GM12878 (cell line): ENCODE measurements around the gene TRAF3. TPM values are rescaled to one million over a fixed set of nuclear protein-coding genes. Genes with fewer than 3 reads are reported as not detected.

ENCODE experiments used
- ATAC-seq: fragments of 200-7000 bp; cut with Tn5 transposase; 3 replicates; pipeline ENCODE4 v1.9.1; 2020; ENCODE audit warnings: mild to moderate bottlenecking, moderate library complexity
- BruUV-seq: library from RNA; stranded (reverse); fragments of 400-500 nt; replicated peaks from 2 replicates; lab custom pipeline; 2021; lab: Mats Ljungman, UMichigan
- CTCF ChIA-PET: fragments of 300-600 bp; sonication (Branson Sonifier 250); formaldehyde crosslinking; extraction: SDS; loops from one replicate; lab custom pipeline; 2021; ENCODE audit warnings: inconsistent platforms; lab: Yijun Ruan, JAX
- POLR2A ChIA-PET: fragments of 350-600 bp; formaldehyde crosslinking; extraction: SDS; loops from one replicate; lab custom pipeline; 2021; ENCODE audit warnings: inconsistent platforms; lab: Charles Lee
- RAD21 ChIA-PET: fragments of 300-600 bp; sonication (Branson Sonifier 250); formaldehyde crosslinking; loops from one replicate; lab custom pipeline; 2023; ENCODE audit warnings: antibody characterized with exemption; ENCODE audit not compliant: unreplicated experiment; lab: Charles Lee
- SMC1A ChIA-PET: fragments of 300-600 bp; sonication (Branson Sonifier 250); formaldehyde crosslinking; loops from one replicate; lab custom pipeline; 2023; ENCODE audit not compliant: unreplicated experiment, uncharacterized antibody; lab: Charles Lee
- DNase-seq: peaks from one replicate; pipeline ENCODE4 v3.0.0-alpha.2; 2011; ENCODE audit warnings: low read depth, low spot score
- FAIRE-seq: peaks from 3 replicates; lab custom pipeline; 2011; peaks lifted over from hg19 to GRCh38; lab: Jason Lieb, UNC
- H2AFZ ChIP-seq: 2 replicates; pipeline ENCODE4 v1.6.0; 2011; ENCODE audit warnings: low read depth, low read length, control low read depth; ENCODE audit not compliant: control insufficient read depth
- H3K27ac ChIP-seq: 2 replicates; pipeline ENCODE4 v1.5.1; 2011; ENCODE audit warnings: control low read depth; ENCODE audit not compliant: control insufficient read depth, insufficient read depth
- H3K27me3 ChIP-seq, 2 experiments: replicated peaks in 1 of 2; 2 replicates each; pipeline versions ENCODE4 v1.6.0 to v1.6.1; 2011; ENCODE audit warnings: low read length in 1 of 2; ENCODE audit not compliant: control insufficient read depth in 2 of 2, insufficient read depth in 2 of 2
- H3K36me3 ChIP-seq, 2 experiments: 2 replicates each; pipeline ENCODE4 v1.5.1; 2011; ENCODE audit warnings: low read length in 1 of 2; ENCODE audit not compliant: control insufficient read depth in 2 of 2, insufficient read depth in 2 of 2
- H3K4me1 ChIP-seq: 2 replicates; pipeline ENCODE4 v1.6.1; 2011; ENCODE audit warnings: mild to moderate bottlenecking, low read length, moderate library complexity, mixed read lengths; ENCODE audit not compliant: control insufficient read depth, insufficient read depth
- H3K4me2 ChIP-seq: 2 replicates; pipeline ENCODE4 v1.6.0; 2011; ENCODE audit warnings: control low read depth; ENCODE audit not compliant: control insufficient read depth, insufficient read depth
- H3K4me3 ChIP-seq: fragments of 200-600 bp; sonication (generic); 2 replicates; pipeline ENCODE4 v1.5.1; 2016
- H3K79me2 ChIP-seq: 2 replicates; pipeline ENCODE4 v1.6.0; 2011; ENCODE audit warnings: low read length; ENCODE audit not compliant: control insufficient read depth, insufficient read depth
- H3K9ac ChIP-seq: 2 replicates; pipeline ENCODE4 v1.8.0; 2011; ENCODE audit warnings: low read length, control low read depth, mixed read lengths; ENCODE audit not compliant: control insufficient read depth, insufficient read depth
- H3K9me3 ChIP-seq: replicated peaks from 3 replicates; pipeline ENCODE4 v1.5.1; 2011; ENCODE audit warnings: mild to moderate bottlenecking, low read length; ENCODE audit not compliant: control insufficient read depth, insufficient read depth
- H4K20me1 ChIP-seq: 2 replicates; pipeline ENCODE4 v1.6.0; 2011; ENCODE audit not compliant: control insufficient read depth, insufficient read depth
- BCL3 ChIP-seq: IDR thresholded peaks from 2 replicates; pipeline ENCODE4 v1.6.1; 2011; ENCODE audit warnings: borderline replicate concordance, low read depth, mild to moderate bottlenecking, moderate library complexity, low read length; ENCODE audit not compliant: insufficient read depth, poor library complexity, severe bottlenecking
- BHLHE40 ChIP-seq, 2 experiments: fragments of 450-650 bp in 1 of 2; IDR thresholded peaks; 2 replicates each; pipeline ENCODE4 v1.6.1; 2011 to 2017; ENCODE audit warnings: low read depth in 2 of 2, borderline replicate concordance in 1 of 2, improper control_type of control experiment in 1 of 2, low read length in 1 of 2, mild to moderate bottlenecking in 1 of 2
- CBX5 ChIP-seq: sonication (generic); IDR thresholded peaks from 2 replicates; pipeline ENCODE4 v1.6.1; 2016; ENCODE audit warnings: low read depth, moderate library complexity, mild to moderate bottlenecking, inconsistent platforms
- CTCF ChIP-seq, 3 experiments: IDR thresholded peaks in 2 of 3; conservative IDR thresholded peaks in 1 of 3; 2 replicates each; pipeline ENCODE4 v1.5.1; 2011; ENCODE audit warnings: low read depth in 3 of 3, low read length in 3 of 3, mild to moderate bottlenecking in 3 of 3, control low read depth in 2 of 3, moderate library complexity in 2 of 3, inconsistent platforms in 1 of 3, mixed read lengths in 1 of 3; ENCODE audit not compliant: control insufficient read depth in 2 of 3, insufficient read depth in 1 of 3; ENCODE audit errors: extremely low read depth in 1 of 3
- EGR1 ChIP-seq, 2 experiments: IDR thresholded peaks; 1 replicate in 1 of 2; 2 replicates in 1 of 2; pipeline ENCODE4 v1.6.1; 2011 to 2012; ENCODE audit warnings: low read depth in 2 of 2, low read length in 2 of 2, borderline replicate concordance in 1 of 2, mild to moderate bottlenecking in 1 of 2, moderate library complexity in 1 of 2
- FOXM1 ChIP-seq: IDR thresholded peaks from 2 replicates; pipeline ENCODE4 v1.6.1; 2012; ENCODE audit warnings: low read depth, mild to moderate bottlenecking, inconsistent platforms, low read length, moderate library complexity
- IKZF2 ChIP-seq, 2 experiments: fragments of 450-650 bp; IDR thresholded peaks; 2 replicates each; pipeline ENCODE4 v1.6.1; 2017; ENCODE audit warnings: mild to moderate bottlenecking in 2 of 2, moderate library complexity in 2 of 2
- JUND ChIP-seq: IDR thresholded peaks from 2 replicates; pipeline ENCODE4 v1.6.1; 2012; ENCODE audit warnings: low read depth, mild to moderate bottlenecking, low read length, improper control_type of control experiment, moderate library complexity
- KAT2A ChIP-seq: conservative IDR thresholded peaks from 2 replicates; pipeline ENCODE4 v1.6.1; 2011; ENCODE audit warnings: low read depth, low read length; ENCODE audit not compliant: control insufficient read depth
- NFXL1 ChIP-seq: fragments of 450-650 bp; IDR thresholded peaks from 2 replicates; pipeline ENCODE4 v1.6.1; 2017; ENCODE audit warnings: antibody characterized with exemption, mild to moderate bottlenecking, borderline replicate concordance
- NR2C1 ChIP-seq: fragments of 450-650 bp; IDR thresholded peaks from 2 replicates; pipeline ENCODE4 v1.6.1; 2017; ENCODE audit warnings: antibody characterized with exemption, mild to moderate bottlenecking, moderate library complexity
- RCOR1 ChIP-seq: conservative IDR thresholded peaks from 2 replicates; pipeline ENCODE4 v1.6.1; 2012; ENCODE audit warnings: low read depth, low read length, improper control_type of control experiment
- RELB ChIP-seq: fragments of 450-650 bp; IDR thresholded peaks from 2 replicates; pipeline ENCODE4 v1.6.1; 2017; ENCODE audit warnings: low read depth, mild to moderate bottlenecking, moderate library complexity
- TCF12 ChIP-seq: IDR thresholded peaks from 2 replicates; pipeline ENCODE4 v1.6.1; 2011; ENCODE audit warnings: low read depth, mild to moderate bottlenecking, low read length
- WRNIP1 ChIP-seq: IDR thresholded peaks from 2 replicates; pipeline ENCODE4 v1.6.1; 2011; ENCODE audit warnings: low read depth, low read length, improper control_type of control experiment, borderline replicate concordance
- YY1 ChIP-seq: IDR thresholded peaks from 2 replicates; pipeline ENCODE4 v1.6.1; 2011; ENCODE audit warnings: low read depth, mild to moderate bottlenecking, low read length
- ZNF274 ChIP-seq: IDR thresholded peaks from one replicate; pipeline ENCODE4 v1.8.0; 2011; ENCODE audit not compliant: insufficient read length, insufficient read depth
- ZZZ3 ChIP-seq: IDR thresholded peaks from 2 replicates; pipeline ENCODE4 v1.6.1; 2011; ENCODE audit warnings: low read depth; ENCODE audit not compliant: control insufficient read depth, insufficient read length
- WGBS: methylation state at CpG from one replicate; pipeline ENCODE4 v1.1.6; 2016; ENCODE audit warnings: low lambda C conversion rate; ENCODE audit not compliant: insufficient replicate concordance, insufficient coverage; ENCODE audit errors: missing lambda C conversion rate; 5-methylcytosine and 5-hydroxymethylcytosine counted together
- in situ Hi-C: fragments of 300-500 bp; cut with MboI; formaldehyde crosslinking; loops from 9 replicates; pipeline ENCODE4 v1.14.3; 2018; ENCODE audit warnings: mixed read lengths
- intact Hi-C: fragments of 100-400 bp; cut with micrococcal nuclease; formaldehyde crosslinking; loops from one replicate; pipeline ENCODE4 v1.14.2; 2022; ENCODE audit not compliant: unreplicated experiment
- polyA plus RNA-seq, 11 experiments: library from polyadenylated mRNA; depleted of rRNA in 4 of 11; unstranded in 6 of 11; stranded (reverse) in 5 of 11; fragments of >200 nt; fragmentation: Nextera tagmentation in 4 of 11; fragmentation: Illumina TruSeq in 1 of 11; extraction: Ambion mirVana in 4 of 11; extraction: Trizol in 1 of 11; gene quantifications; 1 replicate in 1 of 11; 2 replicates in 10 of 11; pipeline versions ENCODE4 v1.2.1 to v1.2.3, GENCODE V29; 2011 to 2016; ENCODE audit warnings: inconsistent platforms in 2 of 11, missing spikeins in 2 of 11, low read depth in 1 of 11
- total RNA-seq, 4 experiments: library from RNA; depleted of rRNA in 3 of 4; stranded (reverse); fragments of >200 nt in 3 of 4; fragmentation: Illumina TruSeq in 1 of 4; extraction: Trizol in 1 of 4; gene quantifications; 2 replicates each; pipeline versions ENCODE4 v1.2.1 to v1.2.3, GENCODE V29; 2013 to 2021

The TRAF3 gene
- total and polyA plus RNA-seq, 10 of the 15 experiments (the other 5 are each of a cell fraction or from before 2014, with no cell fraction given), result 3.0 to 70.1 (median 36.5) TPM

- ATAC-seq (no peak), FAIRE-seq (no peak), DNase-seq (no peak)
- SMC1A ChIA-PET, result no interaction called here
- in situ Hi-C loops (no loop called here), intact Hi-C loops (no loop called here)
- H3K9me3 ChIP-seq, result no peaks in the 10 kb centered on the region
- no TSS peak for BruUV-seq
- POLR2A ChIA-PET, result no interaction called here
- CTCF ChIA-PET, result no interaction called here
- no peaks in the 10 kb centered on the region; a peak in 1 of 4 replicates for H3K36me3 ChIP-seq
- H2AFZ ChIP-seq, result no peak overlapping the region
- H3K4me1 ChIP-seq, result peaks cover 16% of the 10 kb centered on the region
- peaks cover 4 to 12% of the 10 kb centered on the region in 2 experiments for H3K27me3 ChIP-seq
- TF ChIP-seq NR2C1, result no peak
- no peak for TF ChIP-seq IKZF2 (IDR thresholded peaks at IDR 0.05)
- TF ChIP-seq JUND, result no peak
- TF ChIP-seq CBX5, result no peak
- no peak for TF ChIP-seq EGR1 (IDR thresholded peaks at IDR 0.05; ENCODE audit: borderline replicate concordance in 1 of 2, low read depth in 2 of 2, low read length in 2 of 2)
- no peak for TF ChIP-seq YY1
- no peak for TF ChIP-seq RELB
- no peak for TF ChIP-seq BCL3
- no peak for TF ChIP-seq KAT2A
- no peak for TF ChIP-seq CTCF (IDR thresholded peaks at IDR 0.05 in 2 of 3, conservative IDR thresholded peaks at IDR 0.05 in 1 of 3; ENCODE audit: control insufficient read depth in 2 of 3, extremely low read depth in 1 of 3, insufficient read depth in 1 of 3, low read depth in 3 of 3, low read length in 3 of 3)
- no peak for TF ChIP-seq RCOR1
- no peak for TF ChIP-seq TCF12
- no peak for TF ChIP-seq ZNF274
- no peak for TF ChIP-seq WRNIP1
- no peak for TF ChIP-seq NFXL1
- TF ChIP-seq BHLHE40 (IDR thresholded peaks at IDR 0.05; ENCODE audit: borderline replicate concordance in 1 of 2, low read depth in 2 of 2, low read length in 1 of 2), result no peak
- no peak for TF ChIP-seq ZZZ3
- TF ChIP-seq FOXM1, result no peak
- H3K27ac ChIP-seq, result no peak overlapping the region
- H3K79me2 ChIP-seq, result no peaks in the 10 kb centered on the region
- RAD21 ChIA-PET, result no interaction called here
- H3K4me2 ChIP-seq, result no peak overlapping the region
- no peak overlapping the region for H3K4me3 ChIP-seq
- WGBS, result 90% methylated on average over 5 of the region's 5 CpGs
- H3K9ac ChIP-seq, result no peak overlapping the region
- H4K20me1 ChIP-seq, result no peaks in the 10 kb centered on the region
These were observed 143.2 kb downstream of the TRAF3 start for GRCh38 chr14:102920273-102920997.
